Measurements from ENCODE around the gene ZNF70. TPM values are rescaled to one million over a fixed set of nuclear protein-coding genes. Genes with fewer than 3 reads are reported as not detected.

The ZNF70 gene
- total RNA-seq, 4 donors from 2014 or later, result 3.5 to 8.0 (median 5.5) TPM

- H3K4me1 ChIP-seq, result no peaks in the 10 kb centered on the region
- WGBS, 2 donors (ENCODE audit: low coverage in 1 of 2), result 82 to 90% methylated on average over 1 of the region's 1 CpG
- peaks cover 0 to 100% of the 10 kb centered on the region in 2 donors for H3K36me3 ChIP-seq
- ATAC-seq, result no peak
- TF ChIP-seq CTCF (IDR thresholded peaks at IDR 0.05), result no peak
- TF ChIP-seq POLR2AphosphoS5 (IDR thresholded peaks at IDR 0.05), result no peak
- TF ChIP-seq POLR2A (IDR thresholded peaks at IDR 0.05), result no peak
- no peak for TF ChIP-seq EP300 (IDR thresholded peaks at IDR 0.05)
- H3K27ac ChIP-seq, result no peak overlapping the region
- H3K27me3 ChIP-seq, result no peaks in the 10 kb centered on the region
- no peak overlapping the region for H3K4me3 ChIP-seq
- no peaks in the 10 kb centered on the region for H3K9me3 ChIP-seq
These were observed 42.6 kb downstream of the ZNF70 start for GRCh38 chr22:23708270-23708669.

- no peaks in the 10 kb centered on the region for H3K27me3 ChIP-seq
- ATAC-seq, result no peak
- no peak overlapping the region for H3K4me3 ChIP-seq
- H3K27ac ChIP-seq, result no peak overlapping the region
- H3K9me3 ChIP-seq, result no peaks in the 10 kb centered on the region
- peaks cover 0 to 99% of the 10 kb centered on the region in 2 donors for H3K36me3 ChIP-seq
- no peak for TF ChIP-seq POLR2A (IDR thresholded peaks at IDR 0.05)
- TF ChIP-seq POLR2AphosphoS5 (IDR thresholded peaks at IDR 0.05), result no peak
- TF ChIP-seq EP300 (IDR thresholded peaks at IDR 0.05), result no peak
- no peak for TF ChIP-seq CTCF (IDR thresholded peaks at IDR 0.05)
- WGBS, 2 donors (ENCODE audit: low coverage in 1 of 2), result 80 to 81% methylated on average over 3 of the region's 3 CpGs
- H3K4me1 ChIP-seq, result no peaks in the 10 kb centered on the region
These were observed 45.6 kb downstream of the ZNF70 start for GRCh38 chr22:23705358-23705757.

GRCh38 chr22:23704829-23705228 lies 46.1 kb downstream of the ZNF70 start:
- Histone ChIP-seq H3K27ac (no peak overlapping the region), H3K9me3 (no peaks in the 10 kb centered on the region), H3K27me3 (no peaks in the 10 kb centered on the region), H3K36me3 (peaks cover 0 to 99% of the 10 kb centered on the region in 2 donors), H3K4me1 (no peaks in the 10 kb centered on the region), H3K4me3 (no peak overlapping the region)
- no peak for ATAC-seq
- no peak for TF ChIP-seq POLR2AphosphoS5 (IDR thresholded peaks at IDR 0.05)
- no peak for TF ChIP-seq CTCF (IDR thresholded peaks at IDR 0.05)
- TF ChIP-seq POLR2A (IDR thresholded peaks at IDR 0.05), result no peak
- TF ChIP-seq EP300 (IDR thresholded peaks at IDR 0.05), result no peak
- WGBS, 2 donors (ENCODE audit: low coverage in 1 of 2), result 86 to 97% methylated on average over 1 to 3 of the region's 3 CpGs

GRCh38 chr22:23704062-23704461 lies 46.9 kb downstream of the ZNF70 start:
- Histone ChIP-seq H3K36me3 (peaks cover 0 to 97% of the 10 kb centered on the region in 2 donors), H3K27me3 (no peaks in the 10 kb centered on the region), H3K27ac (no peak overlapping the region), H3K9me3 (no peaks in the 10 kb centered on the region), H3K4me1 (no peaks in the 10 kb centered on the region), H3K4me3 (no peak overlapping the region)
- TF ChIP-seq POLR2AphosphoS5 (IDR thresholded peaks at IDR 0.05) (no peak), POLR2A (IDR thresholded peaks at IDR 0.05) (no peak), CTCF (IDR thresholded peaks at IDR 0.05) (no peak), EP300 (IDR thresholded peaks at IDR 0.05) (no peak)
- WGBS, 2 donors (ENCODE audit: low coverage in 1 of 2), result 79 to 87% methylated on average over 4 to 5 of the region's 5 CpGs
- no peak for ATAC-seq

GRCh38 chr22:23700706-23701105 lies 50.2 kb downstream of the ZNF70 start:
- peaks cover 0 to 97% of the 10 kb centered on the region in 2 donors for H3K36me3 ChIP-seq
- 86% methylated on average over 7 of the region's 7 CpGs for WGBS, 2 donors (ENCODE audit: low coverage in 1 of 2)
- H3K4me3 ChIP-seq, result no peak overlapping the region
- H3K9me3 ChIP-seq, result no peaks in the 10 kb centered on the region
- TF ChIP-seq CTCF (IDR thresholded peaks at IDR 0.05), result no peak
- no peak for TF ChIP-seq EP300 (IDR thresholded peaks at IDR 0.05)
- no peak for TF ChIP-seq POLR2A (IDR thresholded peaks at IDR 0.05)
- no peak for TF ChIP-seq POLR2AphosphoS5 (IDR thresholded peaks at IDR 0.05)
- ATAC-seq, result no peak
- no peaks in the 10 kb centered on the region for H3K27me3 ChIP-seq
- H3K4me1 ChIP-seq, result no peaks in the 10 kb centered on the region
- H3K27ac ChIP-seq, result no peak overlapping the region

Measured in gastroesophageal sphincter (tissue), 4 donors.